ENCODE data around the gene SLC2A1. TPM values are rescaled to one million over a fixed set of nuclear protein-coding genes. Genes with fewer than 3 reads are reported as not detected.
A peak's percentile ranks its signal among the peaks of the same experiment; 100 is the strongest.

The SLC2A1 gene
- total RNA-seq, 2 experiments from 2014 or later = 66.6 to 93.4 TPM

DNA sequence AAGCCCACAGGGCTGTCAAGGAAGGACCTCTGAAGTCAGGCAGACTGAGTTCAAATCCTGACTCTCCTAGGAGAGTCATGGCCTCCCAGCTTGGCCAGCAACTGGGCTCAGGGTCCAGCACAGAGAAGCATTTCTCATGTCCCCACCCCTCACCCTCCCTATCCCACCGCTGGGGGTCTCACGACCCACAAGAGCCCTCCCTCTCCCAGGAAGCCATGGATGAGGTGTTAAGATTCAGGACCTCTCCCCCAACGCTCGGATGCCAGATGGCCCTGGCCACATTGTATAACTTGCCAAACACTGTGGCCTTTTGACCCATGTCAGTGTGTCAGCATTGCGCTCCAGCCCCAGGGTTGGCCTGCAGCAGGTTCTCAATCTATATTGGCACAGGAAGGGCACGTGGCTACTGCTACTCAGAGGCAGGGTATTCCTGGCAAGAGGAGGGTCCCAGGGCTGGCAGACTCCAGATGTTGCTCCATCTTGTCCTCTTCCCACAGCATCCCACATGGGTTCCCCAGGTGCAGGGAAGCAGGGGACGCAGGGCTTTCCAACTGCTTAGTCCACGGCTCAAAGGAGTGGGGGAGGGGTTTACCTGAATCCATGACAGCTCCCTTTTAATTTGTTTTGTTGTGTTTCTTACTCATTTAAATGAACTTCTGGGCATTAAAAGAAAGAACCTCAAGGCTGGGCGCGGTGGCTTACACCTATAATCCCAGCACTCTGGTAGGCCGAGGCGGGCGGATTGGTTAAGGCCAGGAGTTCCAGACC lies 10.5 kb downstream of the SLC2A1 start:
- Histone ChIP-seq H3K79me2 (ENCODE audit: insufficient read depth, low read depth, low read length) (peaks cover 100% of the 10 kb centered on the region), H4K20me1 (ENCODE audit: insufficient read depth, low read length) (peaks cover 23% of the 10 kb centered on the region), H3K9me3 (ENCODE audit: low read length) (no peaks in the 10 kb centered on the region)

DNA sequence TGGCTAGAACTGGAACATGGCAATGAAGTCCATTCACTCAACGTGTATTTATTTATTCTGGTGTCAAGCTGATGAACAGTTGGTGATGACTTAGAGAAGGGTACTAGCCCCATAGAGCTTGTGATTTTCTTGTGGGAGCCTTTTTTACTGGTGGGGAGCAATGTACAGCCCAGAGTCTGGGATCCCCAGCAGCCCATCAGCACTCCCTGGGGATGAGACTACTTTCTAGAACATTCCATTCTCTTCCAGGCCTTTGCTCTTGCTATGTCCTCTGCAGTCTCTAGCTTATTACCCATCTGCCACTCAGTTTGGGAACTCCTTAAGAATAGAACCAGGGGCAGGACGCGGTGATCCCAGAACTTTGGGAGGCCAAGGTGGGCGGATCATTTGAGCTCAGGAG lies 11.6 kb downstream of the SLC2A1 start:
- ChIA-PET POLR2A (interaction anchor here (1.2 to 4.2 kb wide), 3 partner anchors 12 to 22 kb away, joined by 3 to 22 read pairs (median 4); no protein-coding TSS in a partner anchor), CTCF (ENCODE audit: unreplicated experiment) (interaction anchor here (0.8 kb wide), 1 partner anchor 10 kb away, joined by 3 read pairs; no protein-coding TSS in a partner anchor)
- no peak for DNase-seq (ENCODE audit: low spot score)
- H3K9me3 ChIP-seq (ENCODE audit: low read length) = no peaks in the 10 kb centered on the region
- H3K9me2 ChIP-seq (ENCODE audit: insufficient read depth, low read length) = no peaks in the 10 kb centered on the region
- peaks cover 16% of the 10 kb centered on the region for H4K20me1 ChIP-seq (ENCODE audit: insufficient read depth, low read length)
- peaks cover 100% of the 10 kb centered on the region for H3K4me1 ChIP-seq (ENCODE audit: insufficient read depth, low read length, poor library complexity, severe bottlenecking)
- H3K27ac ChIP-seq (ENCODE audit: low read depth, low read length, poor library complexity, severe bottlenecking) = peak overlapping the region; percentile 93
- H2AFZ ChIP-seq (ENCODE audit: low read length) = no peak overlapping the region
- H3K4me2 ChIP-seq (ENCODE audit: low read length) = peak overlapping the region; percentile 79
- TF ChIP-seq EZH2phosphoT487 (IDR thresholded peaks at IDR 0.05; ENCODE audit: borderline replicate concordance, low read depth, low read length) = no peak
- TF ChIP-seq CTCF (conservative IDR thresholded peaks at IDR 0.05; ENCODE audit: low read length) = no peak
- peaks cover 82% of the 10 kb centered on the region for H3K36me3 ChIP-seq (ENCODE audit: insufficient read depth, low read length)
- peaks cover 92% of the 10 kb centered on the region for H3K79me2 ChIP-seq (ENCODE audit: insufficient read depth, low read depth, low read length)
- H3K4me3 ChIP-seq (ENCODE audit: low read depth, low read length, poor library complexity, severe bottlenecking) = no peak overlapping the region
- intact Hi-C loops (cut with micrococcal nuclease; ENCODE audit: unreplicated experiment) = no loop called here
- no TSS peak for BruUV-seq (replicated peaks)

More for the DNA sequence above, 10.5 kb downstream of the SLC2A1 start:
- H2AFZ ChIP-seq (ENCODE audit: low read length) = no peak overlapping the region
- peaks cover 81% of the 10 kb centered on the region for H3K36me3 ChIP-seq (ENCODE audit: insufficient read depth, low read length)
- H3K27ac ChIP-seq (ENCODE audit: low read depth, low read length, poor library complexity, severe bottlenecking) = peak overlapping the region; percentile 93
- no peak for TF ChIP-seq CTCF (conservative IDR thresholded peaks at IDR 0.05; ENCODE audit: low read length)
- no peak for TF ChIP-seq EZH2phosphoT487 (IDR thresholded peaks at IDR 0.05; ENCODE audit: borderline replicate concordance, low read depth, low read length)
- H3K9me2 ChIP-seq (ENCODE audit: insufficient read depth, low read length) = no peaks in the 10 kb centered on the region
- BruUV-seq (replicated peaks) = no TSS peak
- H3K4me3 ChIP-seq (ENCODE audit: low read depth, low read length, poor library complexity, severe bottlenecking) = no peak overlapping the region
- peak overlapping the region; percentile 79; the same call in 1 of the 2 replicates for H3K4me2 ChIP-seq (ENCODE audit: low read length)
- intact Hi-C loops (cut with micrococcal nuclease; ENCODE audit: unreplicated experiment) = no loop called here
- CTCF ChIA-PET (ENCODE audit: unreplicated experiment) = interaction anchor here (0.8 kb wide), 1 partner anchor 11 kb away, joined by 3 read pairs; no protein-coding TSS in a partner anchor
- peaks cover 99% of the 10 kb centered on the region for H3K4me1 ChIP-seq (ENCODE audit: insufficient read depth, low read length, poor library complexity, severe bottlenecking)
- no peak for DNase-seq (ENCODE audit: low spot score)
- POLR2A ChIA-PET = interaction anchor here (0.7 to 1.3 kb wide), 4 partner anchors 13 to 23 kb away, joined by 3 to 5 read pairs (median 4); no protein-coding TSS in a partner anchor

Data from OCI-LY7 (cell line).